ENCODE data around the gene P4HA2. TPM values are rescaled to one million over a fixed set of nuclear protein-coding genes. Genes with fewer than 3 reads are reported as not detected.

Gene P4HA2
- total and polyA plus RNA-seq, 9 of the 15 experiments (the other 6 are each of a cell fraction or from before 2014, with no cell fraction given): 9.6 to 50.0 (median 12.7) TPM

DNA sequence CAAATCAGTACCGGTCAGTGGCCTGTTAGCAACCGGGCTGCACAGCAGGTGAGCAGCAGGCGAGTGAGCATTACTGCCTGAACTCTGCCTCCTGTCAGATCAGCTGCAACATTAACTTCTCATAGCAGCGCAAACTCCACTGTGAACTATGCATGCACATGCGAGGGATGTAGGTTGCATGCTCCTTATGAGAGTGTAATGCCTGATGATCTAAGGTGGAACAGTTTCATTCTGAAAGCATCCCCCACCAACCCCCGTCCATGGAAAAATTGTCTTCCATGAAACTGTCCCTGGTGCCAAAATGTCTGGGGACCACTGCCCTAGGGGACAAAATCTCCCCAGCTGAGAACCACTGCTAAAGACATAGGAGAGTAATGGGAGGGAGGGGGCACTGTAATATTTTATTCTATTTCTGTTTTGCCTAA is 51.1 kb downstream of the P4HA2 start (continued):
- 0 out of 4 replicates have a peak, but pooled peaks of 1 of the 2 experiments have one; percentile 16 for TF ChIP-seq MAZ (CRISPR knock-in tag; conservative IDR thresholded peaks at IDR 0.05 in 1 of 2, IDR thresholded peaks at IDR 0.05 in 1 of 2)
- TF ChIP-seq, protein P1, sequence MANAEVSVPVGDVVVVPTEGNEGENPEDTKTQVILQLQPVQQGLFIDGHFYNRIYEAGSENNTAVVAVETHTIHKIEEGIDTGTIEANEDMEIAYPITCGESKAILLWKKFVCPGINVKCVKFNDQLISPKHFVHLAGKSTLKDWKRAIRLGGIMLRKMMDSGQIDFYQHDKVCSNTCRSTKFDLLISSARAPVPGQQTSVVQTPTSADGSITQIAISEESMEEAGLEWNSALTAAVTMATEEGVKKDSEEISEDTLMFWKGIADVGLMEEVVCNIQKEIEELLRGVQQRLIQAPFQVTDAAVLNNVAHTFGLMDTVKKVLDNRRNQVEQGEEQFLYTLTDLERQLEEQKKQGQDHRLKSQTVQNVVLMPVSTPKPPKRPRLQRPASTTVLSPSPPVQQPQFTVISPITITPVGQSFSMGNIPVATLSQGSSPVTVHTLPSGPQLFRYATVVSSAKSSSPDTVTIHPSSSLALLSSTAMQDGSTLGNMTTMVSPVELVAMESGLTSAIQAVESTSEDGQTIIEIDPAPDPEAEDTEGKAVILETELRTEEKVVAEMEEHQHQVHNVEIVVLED (CRISPR knock-in tag; IDR thresholded peaks at IDR 0.05): no peak
- TF ChIP-seq, protein P2, sequence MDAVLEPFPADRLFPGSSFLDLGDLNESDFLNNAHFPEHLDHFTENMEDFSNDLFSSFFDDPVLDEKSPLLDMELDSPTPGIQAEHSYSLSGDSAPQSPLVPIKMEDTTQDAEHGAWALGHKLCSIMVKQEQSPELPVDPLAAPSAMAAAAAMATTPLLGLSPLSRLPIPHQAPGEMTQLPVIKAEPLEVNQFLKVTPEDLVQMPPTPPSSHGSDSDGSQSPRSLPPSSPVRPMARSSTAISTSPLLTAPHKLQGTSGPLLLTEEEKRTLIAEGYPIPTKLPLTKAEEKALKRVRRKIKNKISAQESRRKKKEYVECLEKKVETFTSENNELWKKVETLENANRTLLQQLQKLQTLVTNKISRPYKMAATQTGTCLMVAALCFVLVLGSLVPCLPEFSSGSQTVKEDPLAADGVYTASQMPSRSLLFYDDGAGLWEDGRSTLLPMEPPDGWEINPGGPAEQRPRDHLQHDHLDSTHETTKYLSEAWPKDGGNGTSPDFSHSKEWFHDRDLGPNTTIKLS (IDR thresholded peaks at IDR 0.05; ENCODE audit: borderline replicate concordance, low read depth): no peak
- TF ChIP-seq RBM15 (IDR thresholded peaks at IDR 0.05; ENCODE audit: insufficient read depth, low read length): no peak
- no peak for TF ChIP-seq TEAD4 (IDR thresholded peaks at IDR 0.05; ENCODE audit: low read length)
- TF ChIP-seq TEAD4 (CRISPR knock-in tag; IDR thresholded peaks at IDR 0.05; ENCODE audit: borderline replicate concordance): no peak
- no peak for TF ChIP-seq ARHGAP35 (IDR thresholded peaks at IDR 0.05; ENCODE audit: partially characterized antibody)
- TF ChIP-seq, protein P3, sequence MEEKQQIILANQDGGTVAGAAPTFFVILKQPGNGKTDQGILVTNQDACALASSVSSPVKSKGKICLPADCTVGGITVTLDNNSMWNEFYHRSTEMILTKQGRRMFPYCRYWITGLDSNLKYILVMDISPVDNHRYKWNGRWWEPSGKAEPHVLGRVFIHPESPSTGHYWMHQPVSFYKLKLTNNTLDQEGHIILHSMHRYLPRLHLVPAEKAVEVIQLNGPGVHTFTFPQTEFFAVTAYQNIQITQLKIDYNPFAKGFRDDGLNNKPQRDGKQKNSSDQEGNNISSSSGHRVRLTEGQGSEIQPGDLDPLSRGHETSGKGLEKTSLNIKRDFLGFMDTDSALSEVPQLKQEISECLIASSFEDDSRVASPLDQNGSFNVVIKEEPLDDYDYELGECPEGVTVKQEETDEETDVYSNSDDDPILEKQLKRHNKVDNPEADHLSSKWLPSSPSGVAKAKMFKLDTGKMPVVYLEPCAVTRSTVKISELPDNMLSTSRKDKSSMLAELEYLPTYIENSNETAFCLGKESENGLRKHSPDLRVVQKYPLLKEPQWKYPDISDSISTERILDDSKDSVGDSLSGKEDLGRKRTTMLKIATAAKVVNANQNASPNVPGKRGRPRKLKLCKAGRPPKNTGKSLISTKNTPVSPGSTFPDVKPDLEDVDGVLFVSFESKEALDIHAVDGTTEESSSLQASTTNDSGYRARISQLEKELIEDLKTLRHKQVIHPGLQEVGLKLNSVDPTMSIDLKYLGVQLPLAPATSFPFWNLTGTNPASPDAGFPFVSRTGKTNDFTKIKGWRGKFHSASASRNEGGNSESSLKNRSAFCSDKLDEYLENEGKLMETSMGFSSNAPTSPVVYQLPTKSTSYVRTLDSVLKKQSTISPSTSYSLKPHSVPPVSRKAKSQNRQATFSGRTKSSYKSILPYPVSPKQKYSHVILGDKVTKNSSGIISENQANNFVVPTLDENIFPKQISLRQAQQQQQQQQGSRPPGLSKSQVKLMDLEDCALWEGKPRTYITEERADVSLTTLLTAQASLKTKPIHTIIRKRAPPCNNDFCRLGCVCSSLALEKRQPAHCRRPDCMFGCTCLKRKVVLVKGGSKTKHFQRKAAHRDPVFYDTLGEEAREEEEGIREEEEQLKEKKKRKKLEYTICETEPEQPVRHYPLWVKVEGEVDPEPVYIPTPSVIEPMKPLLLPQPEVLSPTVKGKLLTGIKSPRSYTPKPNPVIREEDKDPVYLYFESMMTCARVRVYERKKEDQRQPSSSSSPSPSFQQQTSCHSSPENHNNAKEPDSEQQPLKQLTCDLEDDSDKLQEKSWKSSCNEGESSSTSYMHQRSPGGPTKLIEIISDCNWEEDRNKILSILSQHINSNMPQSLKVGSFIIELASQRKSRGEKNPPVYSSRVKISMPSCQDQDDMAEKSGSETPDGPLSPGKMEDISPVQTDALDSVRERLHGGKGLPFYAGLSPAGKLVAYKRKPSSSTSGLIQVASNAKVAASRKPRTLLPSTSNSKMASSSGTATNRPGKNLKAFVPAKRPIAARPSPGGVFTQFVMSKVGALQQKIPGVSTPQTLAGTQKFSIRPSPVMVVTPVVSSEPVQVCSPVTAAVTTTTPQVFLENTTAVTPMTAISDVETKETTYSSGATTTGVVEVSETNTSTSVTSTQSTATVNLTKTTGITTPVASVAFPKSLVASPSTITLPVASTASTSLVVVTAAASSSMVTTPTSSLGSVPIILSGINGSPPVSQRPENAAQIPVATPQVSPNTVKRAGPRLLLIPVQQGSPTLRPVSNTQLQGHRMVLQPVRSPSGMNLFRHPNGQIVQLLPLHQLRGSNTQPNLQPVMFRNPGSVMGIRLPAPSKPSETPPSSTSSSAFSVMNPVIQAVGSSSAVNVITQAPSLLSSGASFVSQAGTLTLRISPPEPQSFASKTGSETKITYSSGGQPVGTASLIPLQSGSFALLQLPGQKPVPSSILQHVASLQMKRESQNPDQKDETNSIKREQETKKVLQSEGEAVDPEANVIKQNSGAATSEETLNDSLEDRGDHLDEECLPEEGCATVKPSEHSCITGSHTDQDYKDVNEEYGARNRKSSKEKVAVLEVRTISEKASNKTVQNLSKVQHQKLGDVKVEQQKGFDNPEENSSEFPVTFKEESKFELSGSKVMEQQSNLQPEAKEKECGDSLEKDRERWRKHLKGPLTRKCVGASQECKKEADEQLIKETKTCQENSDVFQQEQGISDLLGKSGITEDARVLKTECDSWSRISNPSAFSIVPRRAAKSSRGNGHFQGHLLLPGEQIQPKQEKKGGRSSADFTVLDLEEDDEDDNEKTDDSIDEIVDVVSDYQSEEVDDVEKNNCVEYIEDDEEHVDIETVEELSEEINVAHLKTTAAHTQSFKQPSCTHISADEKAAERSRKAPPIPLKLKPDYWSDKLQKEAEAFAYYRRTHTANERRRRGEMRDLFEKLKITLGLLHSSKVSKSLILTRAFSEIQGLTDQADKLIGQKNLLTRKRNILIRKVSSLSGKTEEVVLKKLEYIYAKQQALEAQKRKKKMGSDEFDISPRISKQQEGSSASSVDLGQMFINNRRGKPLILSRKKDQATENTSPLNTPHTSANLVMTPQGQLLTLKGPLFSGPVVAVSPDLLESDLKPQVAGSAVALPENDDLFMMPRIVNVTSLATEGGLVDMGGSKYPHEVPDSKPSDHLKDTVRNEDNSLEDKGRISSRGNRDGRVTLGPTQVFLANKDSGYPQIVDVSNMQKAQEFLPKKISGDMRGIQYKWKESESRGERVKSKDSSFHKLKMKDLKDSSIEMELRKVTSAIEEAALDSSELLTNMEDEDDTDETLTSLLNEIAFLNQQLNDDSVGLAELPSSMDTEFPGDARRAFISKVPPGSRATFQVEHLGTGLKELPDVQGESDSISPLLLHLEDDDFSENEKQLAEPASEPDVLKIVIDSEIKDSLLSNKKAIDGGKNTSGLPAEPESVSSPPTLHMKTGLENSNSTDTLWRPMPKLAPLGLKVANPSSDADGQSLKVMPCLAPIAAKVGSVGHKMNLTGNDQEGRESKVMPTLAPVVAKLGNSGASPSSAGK (IDR thresholded peaks at IDR 0.05): peak; percentile 55
- no peak for TF ChIP-seq RFX7 (CRISPR knock-in tag; IDR thresholded peaks at IDR 0.05)
- TF ChIP-seq ZNF324 (CRISPR knock-in tag; IDR thresholded peaks at IDR 0.05): no peak

All from K562 (cell line).